Measurements from ENCODE around the gene PEX3. TPM values are rescaled to one million over a fixed set of nuclear protein-coding genes. Genes with fewer than 3 reads are reported as not detected.

Gene PEX3, protein sequence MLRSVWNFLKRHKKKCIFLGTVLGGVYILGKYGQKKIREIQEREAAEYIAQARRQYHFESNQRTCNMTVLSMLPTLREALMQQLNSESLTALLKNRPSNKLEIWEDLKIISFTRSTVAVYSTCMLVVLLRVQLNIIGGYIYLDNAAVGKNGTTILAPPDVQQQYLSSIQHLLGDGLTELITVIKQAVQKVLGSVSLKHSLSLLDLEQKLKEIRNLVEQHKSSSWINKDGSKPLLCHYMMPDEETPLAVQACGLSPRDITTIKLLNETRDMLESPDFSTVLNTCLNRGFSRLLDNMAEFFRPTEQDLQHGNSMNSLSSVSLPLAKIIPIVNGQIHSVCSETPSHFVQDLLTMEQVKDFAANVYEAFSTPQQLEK
- total RNA-seq = 10 to 100 TPM; 22.6 to 27.3 (median 25.0) TPM

DNA sequence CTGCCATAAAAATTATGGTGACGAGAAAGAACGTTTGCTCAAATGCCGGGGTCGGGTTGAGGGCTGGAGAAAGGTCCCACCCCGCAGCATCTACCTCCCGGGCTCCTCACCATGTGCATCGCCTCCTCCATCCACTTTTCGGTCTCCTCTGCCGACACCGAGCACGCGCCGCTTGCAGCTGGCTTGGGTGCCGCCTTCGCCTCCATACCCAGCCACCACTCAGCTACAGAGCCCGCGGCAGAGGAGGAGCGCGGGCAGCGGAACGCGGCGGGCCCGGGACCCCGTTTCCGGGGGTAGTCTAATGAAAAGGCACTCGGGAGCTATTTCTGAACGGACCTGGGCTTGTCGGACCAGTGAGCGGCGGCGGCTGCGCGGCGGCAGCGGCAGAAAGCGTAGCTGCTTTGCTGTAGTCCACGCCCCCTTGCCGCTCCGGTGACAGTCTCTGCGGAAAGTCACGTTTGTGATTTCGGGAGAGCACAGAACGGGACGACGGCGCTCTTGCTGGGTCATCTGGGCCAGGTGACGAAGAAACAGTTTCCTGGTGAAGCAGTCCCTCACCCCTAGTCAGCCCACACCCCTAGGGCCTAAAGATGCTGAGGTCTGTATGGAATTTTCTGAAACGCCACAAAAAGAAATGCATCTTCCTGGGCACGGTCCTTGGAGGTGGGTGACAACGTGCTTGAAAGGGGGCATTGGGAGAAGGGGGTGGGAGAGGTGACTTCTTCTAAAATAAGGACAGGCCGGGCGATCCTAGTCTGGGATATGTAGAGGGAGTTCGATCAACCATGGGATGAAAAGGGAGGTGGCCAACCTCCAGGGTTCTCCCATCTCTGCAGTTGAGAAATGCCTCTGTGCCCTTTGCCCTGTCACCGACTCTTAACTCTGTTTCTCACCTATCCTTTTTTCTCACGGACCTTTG is at the start of gene PEX3, which contains the start of gene ADAT2:
PEX3 (plus strand) TSS at position 353 of the 919 bp plus-strand sequence; CDS start at position 591, 238 bp downstream.
ADAT2 (minus strand) TSS at position 243 of the 919 bp plus-strand sequence; CDS start at position 206, 37 bp downstream.
- no peaks in the 10 kb centered on the region for H3K36me3 ChIP-seq
- peak; percentile 91 to 93 for DNase-seq
- H3K27ac ChIP-seq = peak within 1 kb of the TSS; percentile 37 to 63 (median 59)
- H3K4me1 ChIP-seq = peaks cover 12 to 18% of the 10 kb centered on the region in 2 donors
- WGBS, 2 donors = 1% methylated on average over 35 to 41 of the region's 56 CpGs
- no peaks in the 10 kb centered on the region for H3K27me3 ChIP-seq
- H3K9me3 ChIP-seq = no peaks in the 10 kb centered on the region
- peak in 1 of 2 donors; percentile 76 for TF ChIP-seq POLR2A (IDR thresholded peaks at IDR 0.05)
- TF ChIP-seq, protein P1, sequence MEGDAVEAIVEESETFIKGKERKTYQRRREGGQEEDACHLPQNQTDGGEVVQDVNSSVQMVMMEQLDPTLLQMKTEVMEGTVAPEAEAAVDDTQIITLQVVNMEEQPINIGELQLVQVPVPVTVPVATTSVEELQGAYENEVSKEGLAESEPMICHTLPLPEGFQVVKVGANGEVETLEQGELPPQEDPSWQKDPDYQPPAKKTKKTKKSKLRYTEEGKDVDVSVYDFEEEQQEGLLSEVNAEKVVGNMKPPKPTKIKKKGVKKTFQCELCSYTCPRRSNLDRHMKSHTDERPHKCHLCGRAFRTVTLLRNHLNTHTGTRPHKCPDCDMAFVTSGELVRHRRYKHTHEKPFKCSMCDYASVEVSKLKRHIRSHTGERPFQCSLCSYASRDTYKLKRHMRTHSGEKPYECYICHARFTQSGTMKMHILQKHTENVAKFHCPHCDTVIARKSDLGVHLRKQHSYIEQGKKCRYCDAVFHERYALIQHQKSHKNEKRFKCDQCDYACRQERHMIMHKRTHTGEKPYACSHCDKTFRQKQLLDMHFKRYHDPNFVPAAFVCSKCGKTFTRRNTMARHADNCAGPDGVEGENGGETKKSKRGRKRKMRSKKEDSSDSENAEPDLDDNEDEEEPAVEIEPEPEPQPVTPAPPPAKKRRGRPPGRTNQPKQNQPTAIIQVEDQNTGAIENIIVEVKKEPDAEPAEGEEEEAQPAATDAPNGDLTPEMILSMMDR (IDR thresholded peaks at IDR 0.05) = no peak
- H3K4me3 ChIP-seq (replicated peaks in 1 of 3) = peak within 1 kb of the TSS; percentile 57 to 96 (median 68)
- intact Hi-C loops (cut with DNase I) = no loop called here

DNA sequence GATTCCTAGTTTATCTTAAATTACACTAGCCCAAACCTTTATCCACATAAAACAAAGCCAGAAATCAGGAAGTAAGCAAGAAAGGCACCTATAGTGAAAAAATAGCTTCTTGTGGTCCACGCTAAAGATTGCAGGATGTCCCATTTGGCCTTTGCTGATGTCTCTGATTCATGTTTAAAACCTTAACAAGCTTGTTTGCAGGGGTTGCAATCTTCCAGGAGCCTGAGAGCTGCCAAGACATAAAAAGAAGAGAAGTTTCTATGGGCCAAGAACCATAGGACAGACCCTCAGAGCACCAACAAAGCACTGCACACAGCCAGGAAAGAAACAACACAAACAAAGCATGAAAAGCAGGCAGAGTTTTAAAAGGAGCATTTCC is 49.5 kb upstream of the PEX3 start:
- Histone ChIP-seq H3K9me3 (no peaks in the 10 kb centered on the region), H3K36me3 (no peaks in the 10 kb centered on the region), H3K4me3 (replicated peaks in 1 of 3) (no peak overlapping the region), H3K27ac (no peak overlapping the region), H3K27me3 (no peaks in the 10 kb centered on the region), H3K4me1 (peaks cover 6 to 10% of the 10 kb centered on the region in 2 donors)
- TF ChIP-seq, protein P1 (IDR thresholded peaks at IDR 0.05) = no peak
- no peak for TF ChIP-seq POLR2A (IDR thresholded peaks at IDR 0.05)
- 75 to 82% methylated on average over 1 of the region's 1 CpG for WGBS, 2 donors
- intact Hi-C loops (cut with DNase I) = no loop called here
- DNase-seq = no peak

DNA sequence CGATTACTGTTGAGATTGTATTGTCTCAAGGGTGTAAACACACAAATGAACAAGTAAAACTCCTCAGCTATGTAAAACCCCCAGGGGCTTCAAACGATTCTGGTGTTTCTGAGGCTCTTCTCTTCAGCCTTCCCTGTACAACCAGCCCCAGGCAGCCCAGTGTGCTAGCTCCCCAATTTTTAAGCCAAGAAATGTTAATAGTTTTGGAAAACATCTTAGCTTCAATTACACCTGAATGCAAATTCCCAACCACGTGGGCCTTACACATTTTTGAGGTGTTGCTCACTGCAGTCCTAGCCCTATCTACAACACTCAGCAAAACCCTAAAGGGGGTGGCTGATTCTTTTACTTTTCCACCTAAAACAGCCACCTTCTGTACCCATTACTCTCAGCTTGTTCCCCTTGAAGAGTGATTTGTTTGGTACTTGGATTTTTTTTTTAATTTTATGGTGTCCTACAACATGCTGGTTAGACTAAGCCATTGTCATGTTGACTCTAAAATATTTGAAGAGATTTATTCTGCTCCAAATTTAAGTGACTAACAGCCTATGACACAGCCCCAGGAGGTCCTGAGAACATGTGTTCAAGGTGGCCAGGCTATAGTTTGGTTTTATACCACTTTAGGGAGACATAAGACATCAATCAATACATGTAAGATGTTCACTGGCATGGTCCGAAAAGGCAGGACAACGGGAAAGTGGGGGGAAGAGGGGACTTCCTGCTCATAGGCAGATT is 48.8 kb upstream of the PEX3 start:
- 77 to 83% methylated on average over 5 of the region's 5 CpGs for whole genome bisulfite sequencing, 2 donors
- Histone ChIP-seq H3K36me3 (no peaks in the 10 kb centered on the region), H3K4me1 (peaks cover 6 to 10% of the 10 kb centered on the region in 2 donors), H3K9me3 (no peaks in the 10 kb centered on the region), H3K4me3 (replicated peaks in 1 of 3) (no peak overlapping the region), H3K27me3 (no peaks in the 10 kb centered on the region), H3K27ac (no peak overlapping the region)
- intact Hi-C loops (cut with DNase I) = no loop called here
- TF ChIP-seq POLR2A (IDR thresholded peaks at IDR 0.05) = no peak
- TF ChIP-seq, protein P1 (IDR thresholded peaks at IDR 0.05) = no peak
- no peak for DNase-seq

DNA sequence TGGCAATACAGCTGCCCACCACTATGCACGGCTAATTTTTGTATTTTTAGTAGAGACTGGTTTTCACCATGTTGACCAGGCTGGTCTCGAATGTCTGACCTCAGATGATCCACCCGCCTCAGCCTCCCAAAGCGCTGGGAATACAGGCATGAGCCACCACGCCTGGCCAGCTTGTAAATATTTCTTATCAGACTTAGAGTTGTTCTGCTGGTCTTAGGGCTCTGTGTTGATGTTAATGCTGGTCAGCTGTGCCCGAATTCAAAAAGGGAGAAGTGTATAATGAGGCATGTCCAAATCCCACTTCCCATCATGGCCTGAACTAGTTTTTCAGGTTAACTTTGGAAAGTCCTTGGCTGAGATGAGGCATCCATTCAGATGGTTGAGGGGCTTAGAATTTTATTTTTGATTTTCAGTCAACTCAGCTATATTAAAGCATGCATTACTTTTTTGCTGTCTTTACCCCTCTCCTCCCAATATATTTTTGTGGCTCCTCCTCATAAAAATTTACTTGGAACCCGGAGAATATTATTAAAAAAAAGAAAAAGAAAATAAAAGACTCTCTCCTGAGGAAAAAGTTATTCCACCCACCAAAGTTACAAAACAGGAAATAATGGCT is 47.8 kb upstream of the PEX3 start:
- no peaks in the 10 kb centered on the region for H3K27me3 ChIP-seq
- no peak overlapping the region for H3K27ac ChIP-seq
- no peak overlapping the region for H3K4me3 ChIP-seq (replicated peaks in 1 of 3)
- H3K4me1 ChIP-seq = peaks cover 6 to 10% of the 10 kb centered on the region in 2 donors
- 83 to 95% methylated on average over 6 to 7 of the region's 7 CpGs for WGBS, 2 donors
- H3K36me3 ChIP-seq = no peaks in the 10 kb centered on the region
- DNase-seq = no peak
- intact Hi-C loops (cut with DNase I) = no loop called here
- TF ChIP-seq, protein P1 (IDR thresholded peaks at IDR 0.05) = no peak
- TF ChIP-seq POLR2A (IDR thresholded peaks at IDR 0.05) = no peak
- H3K9me3 ChIP-seq = no peaks in the 10 kb centered on the region
